Activated T-cell treated with anti-CD3 and anti-CD28 coated beads, Interleukin-2, amount 50 U/mL, for 24 hours (primary cell): Measurements from ENCODE around the gene INO80C.

Experiments
- DNase-seq: peaks from one replicate; pipeline ENCODE4 v3.0.0-alpha.2; 2020
- H3K27ac Mint-ChIP-seq: 2 replicates; pipeline ENCODE4 v1.8.0; 2020; ENCODE audit warnings: mild to moderate bottlenecking, mixed read lengths
- H3K27me3 Mint-ChIP-seq: 2 replicates; pipeline ENCODE4 v1.8.0; 2020; ENCODE audit warnings: mixed read lengths
- H3K36me3 Mint-ChIP-seq: 2 replicates; pipeline ENCODE4 v1.8.0; 2020; ENCODE audit warnings: low read depth, mixed read lengths
- H3K4me1 Mint-ChIP-seq: 2 replicates; pipeline ENCODE4 v1.8.0; 2020; ENCODE audit warnings: low read depth, mixed read lengths
- H3K4me3 Mint-ChIP-seq: 2 replicates; pipeline ENCODE4 v1.8.0; 2020; ENCODE audit warnings: mild to moderate bottlenecking, moderate library complexity, mixed read lengths
- H3K9me3 Mint-ChIP-seq: 2 replicates; pipeline ENCODE4 v1.8.0; 2020; ENCODE audit warnings: mixed read lengths

Gene INO80C

GRCh38 chr18:35422237-35422636 is 75.5 kb downstream of the INO80C start:
- Mint-ChIP-seq H3K27me3 (no peaks in the 10 kb centered on the region), H3K36me3 (no peaks in the 10 kb centered on the region), H3K4me1 (no peaks in the 10 kb centered on the region), H3K9me3 (peaks cover 7% of the 10 kb centered on the region), H3K4me3 (no peak overlapping the region), H3K27ac (no peak overlapping the region)
- no peak for DNase-seq

GRCh38 chr18:35418610-35419009 is 79.2 kb downstream of the INO80C start:
- no peaks in the 10 kb centered on the region for H3K36me3 Mint-ChIP-seq
- H3K4me3 Mint-ChIP-seq: no peak overlapping the region
- peaks cover 10% of the 10 kb centered on the region for H3K9me3 Mint-ChIP-seq
- peaks cover 19% of the 10 kb centered on the region for H3K4me1 Mint-ChIP-seq
- DNase-seq: no peak
- no peaks in the 10 kb centered on the region for H3K27me3 Mint-ChIP-seq
- H3K27ac Mint-ChIP-seq: no peak overlapping the region
